Transverse colon (tissue), 4 donors: ENCODE results near the gene SIL1. TPM values are rescaled to one million over a fixed set of nuclear protein-coding genes. Genes with fewer than 3 reads are reported as not detected.

Source experiments
- DNase-seq: peaks from one replicate; pipeline ENCODE4 v3.0.0-alpha.2; 2019
- H3K27ac ChIP-seq, 4 donors: fragments of 200-600 bp; sonication (generic); 2 replicates each; pipeline ENCODE4 v1.5.1; 2016 to 2018; ENCODE audit warnings: inconsistent platforms in 4 of 4
- H3K27me3 ChIP-seq: fragments of 200-600 bp; sonication (generic); 2 replicates; pipeline ENCODE4 v1.5.1; 2017; ENCODE audit warnings: inconsistent platforms
- H3K36me3 ChIP-seq, 4 donors: fragments of 200-600 bp; sonication (generic); 2 replicates each; pipeline ENCODE4 v1.5.1; 2017 to 2019; ENCODE audit warnings: inconsistent platforms in 4 of 4
- H3K4me1 ChIP-seq, 4 donors: fragments of 200-600 bp; sonication (generic); 2 replicates each; pipeline ENCODE4 v1.5.1; 2017 to 2020; ENCODE audit warnings: inconsistent platforms in 4 of 4
- H3K4me3 ChIP-seq, 4 donors: fragments of 200-600 bp; sonication (generic); 1 replicate in 1 of 4; 2 replicates in 3 of 4; pipeline versions ENCODE4 v1.5.1 to v1.6.1; 2017 to 2019; ENCODE audit warnings: inconsistent platforms in 4 of 4
- H3K9me3 ChIP-seq, 2 donors: fragments of 200-600 bp; sonication (generic); 2 replicates each; pipeline ENCODE4 v1.5.1; 2017 to 2019; ENCODE audit warnings: inconsistent platforms in 2 of 2
- EP300 ChIP-seq: sonication (generic); formaldehyde crosslinking; IDR thresholded peaks from one replicate; pipeline ENCODE4 v1.6.1; 2017; ENCODE audit warnings: antibody characterized with exemption, low read depth
- POLR2A ChIP-seq: fragments of 450-650 bp; IDR thresholded peaks from one replicate; pipeline ENCODE4 v1.6.1; 2016; ENCODE audit warnings: antibody characterized with exemption, mild to moderate bottlenecking, moderate library complexity
- POLR2AphosphoS5 ChIP-seq, 3 donors: sonication (generic); formaldehyde crosslinking; IDR thresholded peaks; one replicate each; pipeline ENCODE4 v1.6.1; 2016; ENCODE audit warnings: antibody characterized with exemption in 3 of 3
- WGBS, 2 donors: methylation state at CpG; one replicate each; pipeline ENCODE4 v1.1.5; 2018; ENCODE audit warnings: low coverage in 1 of 2; 5-methylcytosine and 5-hydroxymethylcytosine counted together
- in situ Hi-C, 4 donors: fragments of 200-750 bp; cut with MboI; loops; one replicate each; pipeline versions ENCODE4 v1.15.0 to v1.15.1; 2017; ENCODE audit warnings: low sequenced_read_pairs in 3 of 4, low pct_ligation_motif_present in 1 of 4, low pct_unique_long_range_greater_than_20kb in 1 of 4
- intact Hi-C: fragments of 100-400 bp; cut with DNase I; formaldehyde crosslinking; loops from one replicate; pipeline ENCODE4 v1.15.1; 2023; ENCODE audit warnings: low total_unique reads
- total RNA-seq, 4 donors: library from RNA; depleted of rRNA; stranded (reverse); fragments of >200 nt; gene quantifications; one replicate each; pipeline ENCODE4 v1.1.0, GENCODE V29; 2016
- TF ChIP-seq, protein P1 (sequence below), 5 experiments: fragments of 200-600 bp in 3 of 5; fragments of 450-650 bp in 2 of 5; sonication (generic) in 3 of 5; IDR thresholded peaks; 1 replicate in 2 of 5; 2 replicates in 3 of 5; pipeline ENCODE4 v1.5.1; 2016 to 2017; ENCODE audit warnings: antibody characterized with exemption in 5 of 5, inconsistent platforms in 3 of 5, mild to moderate bottlenecking in 2 of 5, moderate library complexity in 1 of 5

The SIL1 gene
- total RNA-seq, 4 donors from 2014 or later, result 11.1 to 38.1 (median 29.0) TPM

DNA sequence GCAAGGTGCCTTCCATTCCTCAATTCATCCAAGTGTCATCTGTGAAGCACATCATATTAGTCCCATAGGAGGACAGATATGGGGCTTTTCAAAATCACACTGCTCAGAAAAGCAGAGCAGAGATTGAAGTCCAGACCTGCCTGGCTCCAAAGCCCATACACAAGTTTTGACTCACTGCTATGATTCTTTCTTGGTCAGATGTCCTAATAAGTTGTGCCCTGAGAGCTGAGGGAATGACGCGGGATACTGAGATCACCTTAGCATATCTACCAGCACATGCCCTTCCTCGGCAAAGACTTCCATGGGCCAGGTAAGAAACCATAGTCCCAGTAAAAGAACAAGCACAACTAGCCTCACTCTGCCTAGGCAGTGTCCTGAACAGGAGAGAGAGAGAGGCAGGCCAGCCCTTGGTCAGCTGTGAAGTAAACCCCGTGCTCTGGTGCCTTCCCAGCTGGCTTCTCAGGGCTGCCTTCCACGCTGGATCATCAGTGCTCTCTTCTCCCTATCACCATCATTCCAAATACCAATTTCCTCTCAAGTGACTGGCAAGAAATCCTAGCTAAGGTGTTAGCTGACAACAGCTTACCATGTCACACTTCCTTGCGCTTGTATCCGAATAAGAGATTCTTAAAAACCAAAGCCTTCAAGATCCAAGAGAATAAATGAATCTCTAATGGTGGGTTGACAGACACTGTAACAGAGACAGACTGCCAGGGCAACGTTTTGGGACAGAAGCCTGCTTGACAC is 73.2 kb downstream of the SIL1 start:
- no peaks in the 10 kb centered on the region for H3K4me1 ChIP-seq
- 75 to 85% methylated on average over 4 to 8 of the region's 8 CpGs for WGBS, 2 donors
- peaks cover 0 to 5% (median 0%) of the 10 kb centered on the region in 4 donors for H3K36me3 ChIP-seq
- H3K27ac ChIP-seq, result no peak overlapping the region
- H3K9me3 ChIP-seq, result no peaks in the 10 kb centered on the region
- no peak overlapping the region for H3K4me3 ChIP-seq
- H3K27me3 ChIP-seq, result no peaks in the 10 kb centered on the region
- intact Hi-C loops, result no loop called here
- in situ Hi-C loops, result no loop called here
- DNase-seq, result no peak
- TF ChIP-seq POLR2AphosphoS5 (IDR thresholded peaks at IDR 0.05) (no peak), EP300 (no peak), POLR2A (no peak)
- TF ChIP-seq, protein P1, sequence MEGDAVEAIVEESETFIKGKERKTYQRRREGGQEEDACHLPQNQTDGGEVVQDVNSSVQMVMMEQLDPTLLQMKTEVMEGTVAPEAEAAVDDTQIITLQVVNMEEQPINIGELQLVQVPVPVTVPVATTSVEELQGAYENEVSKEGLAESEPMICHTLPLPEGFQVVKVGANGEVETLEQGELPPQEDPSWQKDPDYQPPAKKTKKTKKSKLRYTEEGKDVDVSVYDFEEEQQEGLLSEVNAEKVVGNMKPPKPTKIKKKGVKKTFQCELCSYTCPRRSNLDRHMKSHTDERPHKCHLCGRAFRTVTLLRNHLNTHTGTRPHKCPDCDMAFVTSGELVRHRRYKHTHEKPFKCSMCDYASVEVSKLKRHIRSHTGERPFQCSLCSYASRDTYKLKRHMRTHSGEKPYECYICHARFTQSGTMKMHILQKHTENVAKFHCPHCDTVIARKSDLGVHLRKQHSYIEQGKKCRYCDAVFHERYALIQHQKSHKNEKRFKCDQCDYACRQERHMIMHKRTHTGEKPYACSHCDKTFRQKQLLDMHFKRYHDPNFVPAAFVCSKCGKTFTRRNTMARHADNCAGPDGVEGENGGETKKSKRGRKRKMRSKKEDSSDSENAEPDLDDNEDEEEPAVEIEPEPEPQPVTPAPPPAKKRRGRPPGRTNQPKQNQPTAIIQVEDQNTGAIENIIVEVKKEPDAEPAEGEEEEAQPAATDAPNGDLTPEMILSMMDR (IDR thresholded peaks at IDR 0.05), result no peak

DNA sequence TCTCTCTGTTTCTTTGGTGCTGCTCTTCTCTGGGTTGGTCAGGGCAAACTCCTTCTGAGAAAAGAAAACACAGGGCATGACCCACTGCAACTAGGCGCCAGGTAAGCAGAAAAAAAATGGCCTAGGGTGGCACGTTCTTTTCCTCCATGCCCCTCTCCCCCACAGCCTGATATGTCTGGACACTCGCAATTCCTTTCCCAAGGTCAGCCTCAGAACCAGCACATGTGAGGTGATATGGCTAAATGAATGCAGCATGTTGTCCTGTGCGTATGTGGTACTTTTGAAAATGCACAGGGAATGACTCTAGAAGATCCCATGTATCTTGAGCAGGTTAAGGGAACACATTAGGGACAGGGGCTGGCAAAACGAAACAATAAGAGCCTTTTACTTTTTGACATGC is 77.0 kb downstream of the SIL1 start:
- DNase-seq, result no peak
- no peak for TF ChIP-seq EP300
- TF ChIP-seq, protein P1 (IDR thresholded peaks at IDR 0.05), result no peak
- TF ChIP-seq POLR2AphosphoS5 (IDR thresholded peaks at IDR 0.05), result no peak
- TF ChIP-seq POLR2A, result no peak
- Histone ChIP-seq H3K4me1 (no peaks in the 10 kb centered on the region), H3K27me3 (no peaks in the 10 kb centered on the region), H3K9me3 (no peaks in the 10 kb centered on the region), H3K36me3 (peaks cover 0 to 5% (median 0%) of the 10 kb centered on the region in 4 donors), H3K27ac (peak overlapping the region in 2 of 4 donors; percentile 19 to 39), H3K4me3 (no peak overlapping the region)
- 72 to 82% methylated on average over 4 to 5 of the region's 5 CpGs for WGBS, 2 donors
- in situ Hi-C loops, result no loop called here
- intact Hi-C loops, result no loop called here

DNA sequence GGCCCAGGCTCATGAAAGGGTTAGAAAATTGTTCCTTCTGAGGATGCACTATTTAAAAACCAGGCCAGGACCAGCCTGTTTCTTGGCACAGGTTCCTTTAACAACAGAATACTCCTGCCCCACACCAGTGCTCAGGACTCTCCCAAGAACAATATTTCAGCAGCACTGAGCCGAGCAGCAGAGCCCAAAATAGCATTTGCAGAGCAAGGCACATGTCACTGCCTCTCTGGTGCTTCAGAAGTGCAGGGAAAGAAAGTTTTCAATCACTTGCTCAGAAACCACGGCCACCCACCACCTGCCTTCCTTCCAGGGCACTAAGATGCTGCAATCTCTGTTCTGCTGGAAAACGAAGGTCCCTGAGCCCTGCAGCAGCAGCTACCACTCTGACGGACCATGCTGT is 77.6 kb downstream of the SIL1 start:
- Histone ChIP-seq H3K9me3 (no peaks in the 10 kb centered on the region), H3K36me3 (peaks cover 0 to 5% (median 0%) of the 10 kb centered on the region in 4 donors)
- in situ Hi-C loops, result no loop called here

DNA sequence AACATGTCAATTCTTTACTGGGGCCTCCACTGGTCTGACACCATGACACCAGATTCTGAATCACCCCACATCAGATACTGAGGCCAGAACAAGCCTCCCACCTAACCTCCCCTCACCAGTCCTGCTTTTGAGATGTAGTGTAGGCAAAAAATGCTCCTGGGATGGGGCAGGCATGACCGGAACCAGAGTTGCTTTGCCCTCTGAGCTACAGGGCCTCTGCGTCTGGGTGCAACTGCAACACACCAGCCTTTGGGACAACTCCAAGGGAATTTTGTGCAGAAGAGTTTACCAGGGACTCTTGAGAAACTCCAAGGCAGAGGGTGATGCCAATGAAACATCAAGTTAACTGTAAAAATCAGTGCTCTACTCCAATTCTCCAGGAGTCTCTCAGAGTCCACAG is 79.4 kb downstream of the SIL1 start:
- Histone ChIP-seq H3K27ac (no peak overlapping the region), H3K36me3 (peaks cover 0 to 5% (median 0%) of the 10 kb centered on the region in 4 donors), H3K27me3 (no peaks in the 10 kb centered on the region), H3K4me3 (no peak overlapping the region), H3K9me3 (no peaks in the 10 kb centered on the region), H3K4me1 (no peaks in the 10 kb centered on the region)
- no peak for DNase-seq
- TF ChIP-seq POLR2AphosphoS5 (IDR thresholded peaks at IDR 0.05), result no peak
- no peak for TF ChIP-seq EP300
- TF ChIP-seq POLR2A, result no peak
- TF ChIP-seq, protein P1 (IDR thresholded peaks at IDR 0.05), result no peak
- in situ Hi-C loops, result no loop called here
- intact Hi-C loops, result no loop called here
- 88% methylated on average over 2 of the region's 2 CpGs; no CpG with 5 or more reads in 1 of the 2 donors for WGBS, 2 donors

More for the DNA sequence above, 77.6 kb downstream of the SIL1 start:
- Histone ChIP-seq H3K27ac (peak overlapping the region in 2 of 4 donors; percentile 19 to 39), H3K4me3 (no peak overlapping the region), H3K27me3 (no peaks in the 10 kb centered on the region), H3K4me1 (no peaks in the 10 kb centered on the region)
- TF ChIP-seq POLR2AphosphoS5 (IDR thresholded peaks at IDR 0.05), result no peak
- no peak for TF ChIP-seq EP300
- TF ChIP-seq, protein P1 (IDR thresholded peaks at IDR 0.05), result no peak
- TF ChIP-seq POLR2A, result no peak
- WGBS, 2 donors, result 83% methylated on average over 4 of the region's 4 CpGs; no CpG with 5 or more reads in 1 of the 2 donors
- intact Hi-C loops, result no loop called here
- DNase-seq, result no peak
